ENCODE data around the gene MYO6. TPM values are rescaled to one million over a fixed set of nuclear protein-coding genes. Genes with fewer than 3 reads are reported as not detected.

MYO6 gene
- total and polyA plus RNA-seq, 2 of the 4 experiments (the other 2 are of a cell fraction): 6.1 to 6.8 TPM

GRCh38 chr6:75800133-75800532 lies 51.1 kb downstream of the MYO6 start:
- no peaks in the 10 kb centered on the region for H3K4me1 ChIP-seq (ENCODE audit: control insufficient read depth, insufficient read depth, low read length)
- H3K27ac ChIP-seq (ENCODE audit: insufficient read depth, low read length): no peak overlapping the region
- no TSS peak for BruUV-seq (replicated peaks)
- H3K27me3 ChIP-seq (ENCODE audit: control insufficient read depth, insufficient read depth, low read length): no peaks in the 10 kb centered on the region
- H3K9me1 ChIP-seq (ENCODE audit: insufficient read depth, low read length): no peaks in the 10 kb centered on the region
- dilution Hi-C loops (cut with HindIII; ENCODE audit: low sequenced_read_pairs, unreplicated experiment): no loop called here
- H4K8ac ChIP-seq (ENCODE audit: low read depth in 2 of 2, low read length in 2 of 2): no peak overlapping the region
- no peak overlapping the region for H2AK5ac ChIP-seq (ENCODE audit: low read depth, low read length)
- no peak overlapping the region for H3K4me3 ChIP-seq (ENCODE audit: insufficient read depth, low read depth, low read length)
- H4K20me1 ChIP-seq (ENCODE audit: insufficient read depth, low read length): no peaks in the 10 kb centered on the region
- no peak overlapping the region for H2BK20ac ChIP-seq (ENCODE audit: low read depth, low read length)
- no peak overlapping the region for H3K56ac ChIP-seq (ENCODE audit: extremely low read depth, insufficient read depth, low read length)
- no CpG with 5 or more reads among the region's 4 CpGs for WGBS, 2 experiments (ENCODE audit: extremely low coverage in 2 of 2, insufficient read length in 1 of 2)
- in situ Hi-C loops (cut with MboI; ENCODE audit: low sequenced_read_pairs): no loop called here
- no peak overlapping the region for H3K9ac ChIP-seq (ENCODE audit: low read depth, low read length)
- intact Hi-C loops (cut with micrococcal nuclease): no loop called here
- H3K18ac ChIP-seq (ENCODE audit: low read depth, low read length): no peak overlapping the region
- no peak for TF ChIP-seq RAD21 (IDR thresholded peaks at IDR 0.05; ENCODE audit: low read length)
- TF ChIP-seq USF2 (IDR thresholded peaks at IDR 0.05; ENCODE audit: low read depth, low read length): no peak
- no peak for TF ChIP-seq BHLHE40 (IDR thresholded peaks at IDR 0.05; ENCODE audit: low read depth, low read length)
- no peak for TF ChIP-seq MXI1 (IDR thresholded peaks at IDR 0.05; ENCODE audit: borderline replicate concordance, low read depth, low read length)
- no peak for TF ChIP-seq RCOR1 (IDR thresholded peaks at IDR 0.05; ENCODE audit: insufficient replicate concordance, low read length)
- H2BK15ac ChIP-seq (ENCODE audit: low read depth, low read length): no peak overlapping the region
- ChIA-PET POLR2A (ENCODE audit: unreplicated experiment) (no interaction called here), CTCF (interaction anchor here (0.6 kb wide), 1 partner anchor 1385 kb away, joined by 3 read pairs; no protein-coding TSS in a partner anchor)
- no peak overlapping the region for H3K4me2 ChIP-seq (ENCODE audit: low read depth, low read length)
- H4K91ac ChIP-seq (ENCODE audit: insufficient read depth, low read depth, low read length): no peak overlapping the region
- no peak overlapping the region for H2AK9ac ChIP-seq (replicated peaks; ENCODE audit: low read depth, low read length, poor library complexity)
- no peak overlapping the region for H3K4ac ChIP-seq (ENCODE audit: low read depth, low read length)
- H3K79me1 ChIP-seq (ENCODE audit: low read depth in 1 of 2, low read length in 2 of 2): no peaks in the 10 kb centered on the region; a peak in 1 of 4 replicates
- no peaks in the 10 kb centered on the region for H3K9me3 ChIP-seq (ENCODE audit: control insufficient read depth, insufficient read depth, low read length)
- H2AFZ ChIP-seq (replicated peaks; ENCODE audit: low read length, poor library complexity): no peak overlapping the region
- H3K23ac ChIP-seq (ENCODE audit: low read depth, low read length): no peak overlapping the region
- no peak for ATAC-seq (ENCODE audit: low read depth)
- H3K36me3 ChIP-seq (ENCODE audit: control insufficient read depth, insufficient read depth, low read length): no peaks in the 10 kb centered on the region
- no peak overlapping the region for H3K14ac ChIP-seq (replicated peaks; ENCODE audit: low read depth, low read length)
- H4K5ac ChIP-seq (ENCODE audit: low read depth, low read length): no peak overlapping the region
- no peak overlapping the region for H2BK5ac ChIP-seq (ENCODE audit: low read depth, low read length, poor library complexity, severe bottlenecking)
- H2BK120ac ChIP-seq (ENCODE audit: low read depth, low read length): no peak overlapping the region
- DNase-seq: no peak

Data from IMR-90 (cell line).